ENCODE data around the gene GRPEL1.

GRPEL1 gene

DNA sequence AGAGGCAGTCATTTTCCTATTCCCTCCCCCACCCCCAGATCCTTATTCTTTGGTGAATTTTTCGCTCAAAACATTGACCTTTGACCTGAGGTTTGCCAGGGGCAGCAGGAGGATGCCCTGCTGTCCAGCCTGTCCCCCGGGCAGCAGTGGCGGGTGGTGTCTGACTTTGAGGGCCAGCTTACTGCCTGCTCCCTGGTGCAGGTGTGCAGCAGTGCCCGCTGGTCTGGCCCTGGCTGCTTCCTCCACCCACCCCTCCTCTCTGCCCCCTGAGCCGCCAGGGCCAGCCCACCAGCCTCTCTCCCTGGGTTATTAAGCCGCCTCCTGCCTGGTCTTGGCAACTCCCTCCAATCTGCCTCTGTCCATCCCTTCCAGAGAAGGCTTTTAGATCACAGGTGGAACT is 40.8 kb upstream of the GRPEL1 start:
- no peaks in the 10 kb centered on the region for H4K20me1 ChIP-seq (ENCODE audit: control insufficient read depth, insufficient read depth, low read depth, low read length)
- H3K79me2 ChIP-seq (ENCODE audit: control insufficient read depth, low read length), result no peaks in the 10 kb centered on the region
- H3K4me2 ChIP-seq (ENCODE audit: low read length), result no peak overlapping the region
- H3K9me2 ChIP-seq (replicated peaks; ENCODE audit: control insufficient read depth, low read length), result no peaks in the 10 kb centered on the region
- no peak overlapping the region for H3K27ac ChIP-seq (ENCODE audit: low read depth, low read length)
- H3K9me3 ChIP-seq (ENCODE audit: control insufficient read depth, insufficient read depth, low read length), result no peaks in the 10 kb centered on the region
- H3F3A ChIP-seq (ENCODE audit: control insufficient read depth, insufficient read depth), result no peaks in the 10 kb centered on the region
- no peak overlapping the region for H3K4me3 ChIP-seq (ENCODE audit: low read length)
- peaks cover 4% of the 10 kb centered on the region for H3K27me3 ChIP-seq (ENCODE audit: control insufficient read depth, low read length)
- H3K36me3 ChIP-seq (ENCODE audit: control insufficient read depth, low read length), result no peaks in the 10 kb centered on the region
- no peaks in the 10 kb centered on the region for H3K4me1 ChIP-seq (ENCODE audit: control insufficient read depth, low read length)
- TF ChIP-seq, protein P1, sequence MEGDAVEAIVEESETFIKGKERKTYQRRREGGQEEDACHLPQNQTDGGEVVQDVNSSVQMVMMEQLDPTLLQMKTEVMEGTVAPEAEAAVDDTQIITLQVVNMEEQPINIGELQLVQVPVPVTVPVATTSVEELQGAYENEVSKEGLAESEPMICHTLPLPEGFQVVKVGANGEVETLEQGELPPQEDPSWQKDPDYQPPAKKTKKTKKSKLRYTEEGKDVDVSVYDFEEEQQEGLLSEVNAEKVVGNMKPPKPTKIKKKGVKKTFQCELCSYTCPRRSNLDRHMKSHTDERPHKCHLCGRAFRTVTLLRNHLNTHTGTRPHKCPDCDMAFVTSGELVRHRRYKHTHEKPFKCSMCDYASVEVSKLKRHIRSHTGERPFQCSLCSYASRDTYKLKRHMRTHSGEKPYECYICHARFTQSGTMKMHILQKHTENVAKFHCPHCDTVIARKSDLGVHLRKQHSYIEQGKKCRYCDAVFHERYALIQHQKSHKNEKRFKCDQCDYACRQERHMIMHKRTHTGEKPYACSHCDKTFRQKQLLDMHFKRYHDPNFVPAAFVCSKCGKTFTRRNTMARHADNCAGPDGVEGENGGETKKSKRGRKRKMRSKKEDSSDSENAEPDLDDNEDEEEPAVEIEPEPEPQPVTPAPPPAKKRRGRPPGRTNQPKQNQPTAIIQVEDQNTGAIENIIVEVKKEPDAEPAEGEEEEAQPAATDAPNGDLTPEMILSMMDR (IDR thresholded peaks at IDR 0.05; ENCODE audit: low read depth, low read length, poor library complexity, severe bottlenecking), result no peak
- TF ChIP-seq EZH2phosphoT487 (IDR thresholded peaks at IDR 0.05; ENCODE audit: borderline replicate concordance, low read length), result no peak

DNA sequence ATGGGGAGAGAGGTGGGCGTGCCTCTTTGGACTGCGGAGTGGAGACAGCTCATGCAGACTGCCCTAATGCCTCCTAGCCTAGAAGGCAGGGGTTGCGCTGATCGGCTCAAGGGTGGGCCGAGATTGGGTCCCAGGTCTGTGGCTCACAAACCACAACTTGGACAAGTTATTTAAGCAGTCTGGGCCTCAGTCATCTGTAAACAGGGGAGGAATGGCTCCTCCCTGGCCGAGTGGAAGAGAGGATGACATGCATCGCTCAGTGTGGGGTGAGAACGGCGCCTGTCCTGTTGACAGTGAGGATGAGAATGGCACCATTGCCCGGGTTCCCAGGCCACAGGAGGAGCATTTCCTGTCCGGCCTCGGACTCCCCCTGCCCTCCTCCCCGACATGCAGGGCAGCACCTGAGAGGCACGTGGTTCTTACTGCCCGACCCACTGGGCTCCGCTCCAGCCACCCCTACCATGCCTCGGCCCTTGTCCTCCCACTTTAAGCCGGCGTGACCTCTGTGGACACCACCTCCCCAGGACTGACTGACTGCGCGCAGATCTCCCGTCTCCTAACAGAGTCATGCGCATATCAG is 40.3 kb upstream of the GRPEL1 start:
- Histone ChIP-seq H3K4me1 (ENCODE audit: control insufficient read depth, low read length) (no peaks in the 10 kb centered on the region; the same call in 1 of the 2 replicates), H4K20me1 (ENCODE audit: control insufficient read depth, insufficient read depth, low read depth, low read length) (no peaks in the 10 kb centered on the region), H3K9me2 (replicated peaks; ENCODE audit: control insufficient read depth, low read length) (no peaks in the 10 kb centered on the region), H3K27ac (ENCODE audit: low read depth, low read length) (no peak overlapping the region), H3K4me2 (ENCODE audit: low read length) (no peak overlapping the region), H3K9me3 (ENCODE audit: control insufficient read depth, insufficient read depth, low read length) (no peaks in the 10 kb centered on the region), H3K4me3 (ENCODE audit: low read length) (no peak overlapping the region), H3K27me3 (ENCODE audit: control insufficient read depth, low read length) (peaks cover 6% of the 10 kb centered on the region), H3K79me2 (ENCODE audit: control insufficient read depth, low read length) (no peaks in the 10 kb centered on the region), H3K36me3 (ENCODE audit: control insufficient read depth, low read length) (no peaks in the 10 kb centered on the region), H3F3A (ENCODE audit: control insufficient read depth, insufficient read depth) (no peaks in the 10 kb centered on the region)
- TF ChIP-seq, protein P1 (IDR thresholded peaks at IDR 0.05; ENCODE audit: low read depth, low read length, poor library complexity, severe bottlenecking), result no peak
- TF ChIP-seq EZH2phosphoT487 (IDR thresholded peaks at IDR 0.05; ENCODE audit: borderline replicate concordance, low read length), result no peak

DNA sequence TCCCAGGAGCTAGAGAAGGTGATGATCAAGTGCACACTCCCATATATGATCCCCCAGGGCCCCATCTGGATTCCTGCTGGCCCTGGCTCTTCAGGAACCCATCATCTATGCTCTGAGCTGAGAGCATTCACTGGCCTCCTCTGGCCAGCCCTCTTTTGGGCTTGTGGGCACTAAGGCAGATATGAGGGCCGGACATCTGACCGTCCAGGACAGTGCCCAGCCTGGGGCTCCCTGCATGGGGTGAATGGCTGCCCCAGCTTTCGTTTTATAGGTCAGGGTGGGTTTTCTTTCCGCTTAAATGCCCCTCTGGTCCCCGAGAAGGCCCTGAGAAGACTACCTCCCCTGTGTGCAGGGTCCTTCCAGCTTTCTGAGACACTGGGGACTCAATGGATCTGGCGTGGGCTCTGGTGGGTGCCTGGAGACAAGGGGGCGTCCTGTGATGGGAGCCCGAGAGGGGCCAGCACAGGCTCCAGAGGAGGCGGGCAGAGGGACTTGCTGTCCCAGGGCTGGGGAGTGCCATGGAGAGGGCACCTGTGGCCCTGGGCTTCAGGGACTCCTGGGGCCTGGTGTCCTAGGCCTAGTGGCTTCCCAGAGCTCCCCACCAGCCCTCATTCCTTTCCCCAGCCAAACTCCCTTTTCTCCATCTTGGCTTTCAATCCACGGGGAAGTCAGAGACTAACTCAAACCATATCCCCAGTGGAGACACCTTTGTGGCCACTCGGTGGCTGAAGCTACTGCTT is 39.5 kb upstream of the GRPEL1 start:
- no peaks in the 10 kb centered on the region for H3K9me2 ChIP-seq (replicated peaks; ENCODE audit: control insufficient read depth, low read length)
- no peaks in the 10 kb centered on the region for H3F3A ChIP-seq (ENCODE audit: control insufficient read depth, insufficient read depth)
- H3K4me2 ChIP-seq (ENCODE audit: low read length), result no peak overlapping the region
- H3K4me3 ChIP-seq (ENCODE audit: low read length), result no peak overlapping the region
- peaks cover 8% of the 10 kb centered on the region for H3K27me3 ChIP-seq (ENCODE audit: control insufficient read depth, low read length)
- H3K36me3 ChIP-seq (ENCODE audit: control insufficient read depth, low read length), result no peaks in the 10 kb centered on the region
- H3K79me2 ChIP-seq (ENCODE audit: control insufficient read depth, low read length), result no peaks in the 10 kb centered on the region
- peaks cover 7% of the 10 kb centered on the region for H3K4me1 ChIP-seq (ENCODE audit: control insufficient read depth, low read length)
- no peaks in the 10 kb centered on the region for H3K9me3 ChIP-seq (ENCODE audit: control insufficient read depth, insufficient read depth, low read length)
- H4K20me1 ChIP-seq (ENCODE audit: control insufficient read depth, insufficient read depth, low read depth, low read length), result no peaks in the 10 kb centered on the region
- no peak for TF ChIP-seq EZH2phosphoT487 (IDR thresholded peaks at IDR 0.05; ENCODE audit: borderline replicate concordance, low read length)
- TF ChIP-seq, protein P1 (IDR thresholded peaks at IDR 0.05; ENCODE audit: low read depth, low read length, poor library complexity, severe bottlenecking), result no peak
- no peak overlapping the region for H3K27ac ChIP-seq (ENCODE audit: low read depth, low read length)
